Urothelium cell line (cell line): ENCODE results near the gene MTF1.
A peak's percentile ranks its signal among the peaks of the same experiment; 100 is the strongest.

Source experiments
- DNase-seq: peaks from one replicate; pipeline ENCODE4 v3.0.0; 2011; ENCODE audit warnings: low spot score, mixed read lengths
- FAIRE-seq: peaks from 2 replicates; lab custom pipeline; 2011; peaks lifted over from hg19 to GRCh38; lab: Jason Lieb, UNC

The MTF1 gene

GRCh38 chr1:37868466-37868865 is 9.1 kb upstream of the MTF1 start:
- DNase-seq = no peak
- no peak for FAIRE-seq

- FAIRE-seq (no peak), DNase-seq (no peak)
Measured at GRCh38 chr1:37867784-37868183, 8.4 kb upstream of the MTF1 start.

GRCh38 chr1:37866491-37866890 is 7.1 kb upstream of the MTF1 start:
- DNase-seq (no peak), FAIRE-seq (no peak)

- DNase-seq = peak; percentile 6
Measured at GRCh38 chr1:37865348-37866120, 6.1 kb upstream of the MTF1 start.

GRCh38 chr1:37862330-37862729 is 2.9 kb upstream of the MTF1 start:
- FAIRE-seq = no peak
- DNase-seq = no peak

More at GRCh38 chr1:37865348-37866120, 6.1 kb upstream of the MTF1 start:
- no peak for FAIRE-seq

DNA sequence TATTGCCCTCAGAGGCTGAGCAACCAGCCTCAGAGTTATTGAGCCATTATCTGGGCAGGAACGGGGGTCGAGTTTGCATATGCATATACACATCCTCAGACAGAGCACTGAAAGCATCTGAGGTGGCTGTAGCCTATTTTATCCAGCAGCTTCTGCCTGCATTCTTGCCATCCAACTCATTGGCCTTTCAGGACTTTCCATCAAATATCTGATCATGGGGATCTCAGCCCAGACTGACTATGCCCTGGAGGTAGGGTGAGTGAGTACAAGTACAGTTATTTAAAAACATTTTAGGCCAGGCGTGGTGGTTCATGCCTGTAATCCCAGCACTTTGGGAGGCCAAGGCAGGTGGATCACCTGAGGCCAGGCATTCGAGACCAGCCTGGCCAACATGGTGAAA is 1.8 kb upstream of the MTF1 start:
- FAIRE-seq (no peak), DNase-seq (no peak)

DNA sequence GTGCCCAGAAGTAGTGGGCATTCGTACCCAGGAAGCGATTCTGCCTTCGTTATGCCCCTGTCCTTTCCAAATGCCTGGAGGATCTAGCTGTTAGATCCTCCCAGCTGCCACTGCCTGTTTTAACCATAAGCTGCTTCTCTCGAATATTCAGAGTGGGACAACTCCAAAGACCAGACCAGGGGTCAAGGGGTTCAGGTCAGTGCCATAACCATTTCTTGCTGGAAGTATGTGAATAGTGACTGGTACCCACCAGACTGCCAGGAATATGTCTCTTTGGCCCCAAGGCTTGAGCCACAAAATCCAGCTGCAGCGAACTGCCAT is 914 bp upstream of the MTF1 start:
- FAIRE-seq = no peak

DNA sequence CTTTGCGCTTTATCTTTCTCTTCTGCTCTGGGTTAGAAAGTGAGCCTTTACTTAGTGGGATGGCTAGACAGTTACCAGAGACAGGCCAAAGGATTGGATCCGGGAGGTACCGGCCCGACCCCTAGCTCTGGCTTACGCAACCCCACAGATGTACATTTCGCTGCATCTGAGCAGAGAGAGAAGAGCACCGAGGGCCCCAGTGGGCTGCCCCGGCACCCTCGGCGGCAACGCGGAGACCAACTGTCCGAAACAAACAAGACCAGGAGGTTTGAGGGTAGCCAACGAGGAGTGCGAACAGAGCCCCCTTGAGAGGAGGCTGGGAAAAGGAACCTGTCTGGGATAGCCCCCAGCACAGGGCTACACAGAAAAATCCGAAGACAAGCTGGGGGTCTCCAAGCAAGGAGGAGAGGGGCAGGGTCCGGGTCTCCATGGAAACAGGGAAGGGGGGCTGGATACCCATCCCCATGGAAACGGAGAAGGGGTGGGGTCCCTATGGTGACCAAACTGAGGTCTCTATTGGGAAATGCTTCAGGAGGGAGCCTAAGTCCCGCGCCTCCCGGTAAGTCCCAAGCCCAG is 373 bp downstream of the MTF1 start:
- DNase-seq (no peak), FAIRE-seq (no peak)

More for the DNA sequence above, 914 bp upstream of the MTF1 start:
- DNase-seq = no peak

GRCh38 chr1:37854406-37854805 is 5.0 kb downstream of the MTF1 start:
- FAIRE-seq (no peak), DNase-seq (no peak)

DNA sequence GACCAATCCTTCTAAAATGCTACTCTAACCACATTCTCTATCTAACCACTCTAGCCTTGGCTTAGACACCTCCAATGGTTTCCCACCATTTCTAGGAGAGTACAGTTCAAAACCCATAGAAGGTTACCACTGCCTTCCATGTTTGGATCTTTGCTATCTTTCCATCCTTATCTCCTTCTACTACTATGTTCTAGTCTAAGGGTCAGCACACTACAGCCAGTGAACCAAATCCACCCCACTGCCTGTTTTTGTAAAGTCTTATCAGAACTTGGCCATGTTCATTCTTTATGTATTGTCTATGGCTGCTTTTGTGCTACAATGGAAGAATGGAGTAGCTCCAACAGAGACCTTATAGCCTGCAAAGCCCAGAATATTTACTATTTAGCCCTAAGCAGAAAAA is 6.2 kb downstream of the MTF1 start:
- no peak for FAIRE-seq

GRCh38 chr1:37851782-37852210 is 7.6 kb downstream of the MTF1 start:
- DNase-seq (no peak), FAIRE-seq (no peak)

More for the DNA sequence above, 6.2 kb downstream of the MTF1 start:
- DNase-seq = no peak

GRCh38 chr1:37851262-37851661 is 8.1 kb downstream of the MTF1 start:
- no peak for FAIRE-seq
- DNase-seq = no peak

DNA sequence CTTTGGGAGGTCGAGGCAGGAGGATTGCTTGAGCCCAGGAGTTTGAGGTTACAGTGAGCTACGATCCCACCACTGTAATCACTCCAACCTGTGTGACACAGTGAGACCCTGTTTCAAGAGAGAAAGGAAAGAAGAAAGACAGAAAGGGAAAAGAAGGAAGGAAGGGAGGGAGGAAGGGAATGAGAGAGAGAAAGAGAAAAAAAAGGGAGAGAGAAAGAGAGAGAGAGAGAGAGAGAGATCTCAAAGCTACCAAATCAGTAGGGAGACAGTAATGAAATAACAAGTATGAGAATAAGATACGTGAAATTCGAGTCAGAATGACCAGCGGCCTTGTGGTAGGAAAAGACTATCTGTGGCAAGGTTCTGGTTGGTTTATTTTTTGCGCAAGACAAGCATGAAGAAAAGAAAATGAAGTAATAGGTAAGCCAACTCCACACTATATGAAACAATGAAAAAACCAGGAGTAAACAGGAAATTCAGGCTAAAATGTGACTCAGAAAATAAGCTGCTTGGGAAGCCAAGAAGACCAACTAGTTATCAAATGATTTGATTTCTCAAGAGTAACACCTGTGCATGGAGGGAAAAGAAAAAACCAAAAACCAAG is 8.9 kb downstream of the MTF1 start:
- DNase-seq (no peak), FAIRE-seq (no peak)

- FAIRE-seq (no peak), DNase-seq (no peak)
Measured at GRCh38 chr1:37849480-37849879, 9.9 kb downstream of the MTF1 start.

DNA sequence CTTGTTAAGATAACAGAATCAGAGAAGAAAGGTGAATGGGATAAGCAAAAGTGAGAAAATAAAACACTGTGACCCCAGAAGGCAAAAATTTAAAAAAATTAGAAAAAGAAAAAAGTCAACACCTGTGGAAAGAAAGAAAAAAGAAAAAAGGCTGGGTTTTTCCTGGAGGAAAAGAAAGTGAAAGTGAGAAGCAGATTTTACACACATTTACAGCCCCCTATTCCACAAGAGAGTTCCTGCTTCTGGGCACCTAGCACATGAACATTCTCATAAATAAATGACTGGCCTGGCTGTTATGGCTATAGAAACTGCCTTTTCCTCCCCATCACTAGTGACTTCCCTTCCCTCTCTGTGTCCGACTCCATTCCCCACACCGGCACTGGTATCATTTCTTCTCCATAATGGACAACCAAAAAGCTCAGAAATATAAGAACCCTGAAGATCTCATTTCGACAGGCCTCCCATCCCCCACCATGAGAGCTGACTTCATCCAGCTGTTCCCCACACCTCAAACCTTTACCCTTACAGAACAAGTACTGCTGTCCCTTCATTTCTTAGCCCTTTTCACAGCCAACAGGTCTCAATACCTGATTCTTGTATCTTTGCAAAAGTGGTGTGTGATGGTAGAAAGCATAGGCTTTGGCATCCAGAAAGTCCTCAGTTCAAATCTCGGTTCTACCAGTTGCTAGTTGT is 12.6 kb downstream of the MTF1 start:
- DNase-seq = no peak
- no peak for FAIRE-seq

DNA sequence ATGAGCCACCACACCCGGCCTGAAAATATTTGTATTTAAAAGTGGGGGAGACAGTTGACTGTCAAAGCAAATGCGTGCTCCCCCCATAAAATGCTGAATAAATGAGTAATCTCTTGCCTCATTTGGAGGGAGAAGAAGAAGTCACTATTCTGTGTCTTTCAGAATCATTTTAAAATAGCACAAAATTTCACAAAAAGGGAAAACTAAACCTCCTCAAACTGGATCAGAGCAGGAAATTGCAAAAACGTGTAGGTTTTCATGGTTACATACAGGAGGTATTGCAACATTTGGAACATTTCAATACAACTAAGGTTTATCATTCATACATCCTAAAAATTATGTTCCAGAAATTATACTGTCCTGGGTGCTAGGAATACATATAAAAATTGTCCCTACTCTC is 13.6 kb downstream of the MTF1 start:
- FAIRE-seq = no peak

GRCh38 chr1:37845049-37845646 is 14.2 kb downstream of the MTF1 start:
- FAIRE-seq (no peak), DNase-seq (no peak)

More for the DNA sequence above, 13.6 kb downstream of the MTF1 start:
- DNase-seq = no peak

GRCh38 chr1:37844536-37844935 is 14.9 kb downstream of the MTF1 start:
- no peak for DNase-seq
- no peak for FAIRE-seq

DNA sequence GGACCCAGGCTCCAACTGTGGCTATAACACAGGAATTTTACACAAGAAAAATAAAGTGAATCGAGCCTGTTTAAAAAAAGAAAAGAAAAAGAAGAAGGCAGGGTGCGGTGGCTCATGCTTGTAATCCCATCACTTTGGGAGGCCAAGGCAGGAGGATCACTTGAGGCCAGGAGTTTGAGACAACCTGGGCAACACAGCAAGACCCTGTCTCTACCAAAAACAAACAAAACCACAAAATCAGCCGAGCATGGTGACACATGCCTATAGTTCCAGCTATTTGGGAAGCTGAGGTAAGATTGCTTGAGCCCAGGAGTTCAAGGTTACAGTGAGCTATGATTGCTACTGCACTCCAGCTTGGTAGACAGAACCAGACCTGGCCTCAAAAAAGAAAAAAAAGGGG is 17.7 kb downstream of the MTF1 start:
- DNase-seq (no peak), FAIRE-seq (no peak)

- FAIRE-seq = no peak
- no peak for DNase-seq
Measured at GRCh38 chr1:37840711-37841110, 18.7 kb downstream of the MTF1 start.

- no peak for FAIRE-seq
Measured at GRCh38 chr1:37839676-37840075, 19.7 kb downstream of the MTF1 start.

More at GRCh38 chr1:37839676-37840075, 19.7 kb downstream of the MTF1 start:
- DNase-seq = no peak
